ENCODE results near the gene CUL4A.

The CUL4A gene

GRCh38 chr13:113179374-113180230, 29.8 kb upstream of the CUL4A start:
- H3K4me2 ChIP-seq (ENCODE audit: low read depth, low read length), result no peak overlapping the region
- no peaks in the 10 kb centered on the region for H3K9me2 ChIP-seq (replicated peaks; ENCODE audit: insufficient read depth, low read length)
- peaks cover 3% of the 10 kb centered on the region; the same call in 1 of the 2 replicates for H3K36me3 ChIP-seq (replicated peaks; ENCODE audit: insufficient read depth, low read length)
- no peaks in the 10 kb centered on the region for H3K79me2 ChIP-seq (ENCODE audit: low read length)
- H3K4me3 ChIP-seq (ENCODE audit: low read length), result no peak overlapping the region
- DNase-seq, result no peak
- H3K9me3 ChIP-seq (replicated peaks; ENCODE audit: insufficient read depth, low read length), result no peaks in the 10 kb centered on the region
- no peaks in the 10 kb centered on the region for H4K20me1 ChIP-seq (ENCODE audit: insufficient read depth, low read length)
- no peak for TF ChIP-seq EZH2phosphoT487 (IDR thresholded peaks at IDR 0.05; ENCODE audit: low read length)
- TF ChIP-seq CTCF (IDR thresholded peaks at IDR 0.05; ENCODE audit: low read length), result no peak
- no peak for TF ChIP-seq EZH2 (optimal IDR thresholded peaks at IDR 0.05; ENCODE audit: low read depth, low read length)
- H3K9ac ChIP-seq (ENCODE audit: low read length), result no peak overlapping the region
- H2AFZ ChIP-seq (ENCODE audit: low read length), result no peak overlapping the region
- H3F3A ChIP-seq (ENCODE audit: insufficient read depth, low read length), result no peaks in the 10 kb centered on the region
- no peaks in the 10 kb centered on the region for H3K27me3 ChIP-seq (replicated peaks; ENCODE audit: insufficient read depth, low read length)
- no peak overlapping the region for H3K27ac ChIP-seq (ENCODE audit: low read length)
- no peaks in the 10 kb centered on the region for H3K4me1 ChIP-seq (ENCODE audit: low read length)

GRCh38 chr13:113182046-113182445, 27.4 kb upstream of the CUL4A start:
- Histone ChIP-seq H3K9me3 (replicated peaks; ENCODE audit: insufficient read depth, low read length) (no peaks in the 10 kb centered on the region), H3K27me3 (replicated peaks; ENCODE audit: insufficient read depth, low read length) (no peaks in the 10 kb centered on the region), H3K4me2 (ENCODE audit: low read depth, low read length) (no peak overlapping the region), H2AFZ (ENCODE audit: low read length) (no peak overlapping the region), H3F3A (ENCODE audit: insufficient read depth, low read length) (no peaks in the 10 kb centered on the region), H3K9ac (ENCODE audit: low read length) (no peak overlapping the region), H3K9me2 (replicated peaks; ENCODE audit: insufficient read depth, low read length) (no peaks in the 10 kb centered on the region), H4K20me1 (ENCODE audit: insufficient read depth, low read length) (no peaks in the 10 kb centered on the region), H3K4me3 (ENCODE audit: low read length) (no peak overlapping the region), H3K36me3 (replicated peaks; ENCODE audit: insufficient read depth, low read length) (no peaks in the 10 kb centered on the region; the same call in 1 of the 2 replicates), H3K27ac (ENCODE audit: low read length) (no peak overlapping the region), H3K4me1 (ENCODE audit: low read length) (no peaks in the 10 kb centered on the region), H3K79me2 (ENCODE audit: low read length) (no peaks in the 10 kb centered on the region)
- DNase-seq, result no peak
- TF ChIP-seq EZH2 (optimal IDR thresholded peaks at IDR 0.05; ENCODE audit: low read depth, low read length) (no peak), CTCF (IDR thresholded peaks at IDR 0.05; ENCODE audit: low read length) (no peak), EZH2phosphoT487 (IDR thresholded peaks at IDR 0.05; ENCODE audit: low read length) (no peak)

GRCh38 chr13:113183450-113184129, 25.8 kb upstream of the CUL4A start:
- no peaks in the 10 kb centered on the region; the same call in 1 of the 2 replicates for H3K36me3 ChIP-seq (replicated peaks; ENCODE audit: insufficient read depth, low read length)
- no peaks in the 10 kb centered on the region for H3K4me1 ChIP-seq (ENCODE audit: low read length)
- H3K4me3 ChIP-seq (ENCODE audit: low read length), result no peak overlapping the region
- no peaks in the 10 kb centered on the region for H3K9me3 ChIP-seq (replicated peaks; ENCODE audit: insufficient read depth, low read length)
- DNase-seq, result no peak
- 0 out of 2 replicates have a peak, but pooled peaks cover 3% of the 10 kb centered on the region for H3K79me2 ChIP-seq (ENCODE audit: low read length)
- H3K27ac ChIP-seq (ENCODE audit: low read length), result no peak overlapping the region
- TF ChIP-seq EZH2phosphoT487 (IDR thresholded peaks at IDR 0.05; ENCODE audit: low read length) (no peak), CTCF (IDR thresholded peaks at IDR 0.05; ENCODE audit: low read length) (no peak), EZH2 (optimal IDR thresholded peaks at IDR 0.05; ENCODE audit: low read depth, low read length) (no peak)
- no peak overlapping the region for H3K4me2 ChIP-seq (ENCODE audit: low read depth, low read length)
- no peaks in the 10 kb centered on the region for H3K27me3 ChIP-seq (replicated peaks; ENCODE audit: insufficient read depth, low read length)
- no peaks in the 10 kb centered on the region for H3K9me2 ChIP-seq (replicated peaks; ENCODE audit: insufficient read depth, low read length)
- H3F3A ChIP-seq (ENCODE audit: insufficient read depth, low read length), result no peaks in the 10 kb centered on the region
- H3K9ac ChIP-seq (ENCODE audit: low read length), result no peak overlapping the region
- H4K20me1 ChIP-seq (ENCODE audit: insufficient read depth, low read length), result no peaks in the 10 kb centered on the region
- no peak overlapping the region for H2AFZ ChIP-seq (ENCODE audit: low read length)

Measured in MM.1S (cell line).